ENCODE data around the gene STYXL2. TPM values are rescaled to one million over a fixed set of nuclear protein-coding genes. Genes with fewer than 3 reads are reported as not detected.

STYXL2 gene
- total RNA-seq, 1 experiment from 2014 or later, result not detected

GRCh38 chr1:167127661-167128060, 33.8 kb downstream of the STYXL2 start:
- CTCF ChIA-PET, result interaction anchor here (0.6 kb wide), 1 partner anchor 36 kb away, joined by 3 read pairs; no protein-coding TSS in a partner anchor
- BruUV-seq (replicated peaks), result no TSS peak
- no peak for DNase-seq (ENCODE audit: low read depth, low spot score)
- Histone ChIP-seq H3K9me3 (ENCODE audit: control insufficient read depth, insufficient read depth, low read depth, low read length) (no peaks in the 10 kb centered on the region), H3K36me3 (ENCODE audit: control insufficient read depth, insufficient read depth, low read length) (no peaks in the 10 kb centered on the region), H3K4me1 (ENCODE audit: control insufficient read depth, insufficient read depth, low read length) (no peaks in the 10 kb centered on the region), H3K27me3 (ENCODE audit: control insufficient read depth, insufficient read depth, low read length) (peaks cover 24% of the 10 kb centered on the region), H3K27ac (ENCODE audit: low read length) (no peak overlapping the region), H3K4me3 (ENCODE audit: low read depth in 2 of 2, low read length in 2 of 2) (no peak overlapping the region)
- no peak for ATAC-seq
- TF ChIP-seq POLR2AphosphoS5 (IDR thresholded peaks at IDR 0.05; ENCODE audit: low read depth, low read length), result no peak
- no peak for TF ChIP-seq SIN3A (IDR thresholded peaks at IDR 0.05; ENCODE audit: borderline replicate concordance, insufficient read depth, low read depth, low read length)
- TF ChIP-seq CTCF (IDR thresholded peaks at IDR 0.05), result no peak
- TF ChIP-seq TCF7L2 (IDR thresholded peaks at IDR 0.05; ENCODE audit: low read depth, low read length), result no peak
- TF ChIP-seq REST (IDR thresholded peaks at IDR 0.05; ENCODE audit: insufficient read depth in 1 of 2, low read depth in 2 of 2, low read length in 1 of 2), result no peak
- in situ Hi-C loops (cut with HindIII; ENCODE audit: low pct_unique_long_range_greater_than_20kb, low sequenced_read_pairs), result no loop called here
- POLR2A ChIA-PET, result no interaction called here
- intact Hi-C loops (cut with micrococcal nuclease; ENCODE audit: unreplicated experiment), result loop anchor here (2.0 kb wide), 1 partner anchor 61 kb away; no protein-coding TSS in a partner anchor

GRCh38 chr1:167128261-167129227, 34.7 kb downstream of the STYXL2 start:
- Histone ChIP-seq H3K27me3 (ENCODE audit: control insufficient read depth, insufficient read depth, low read length) (peaks cover 28% of the 10 kb centered on the region), H3K4me3 (ENCODE audit: low read depth in 2 of 2, low read length in 2 of 2) (no peak overlapping the region), H3K9me3 (ENCODE audit: control insufficient read depth, insufficient read depth, low read depth, low read length) (no peaks in the 10 kb centered on the region), H3K27ac (ENCODE audit: low read length) (no peak overlapping the region), H3K4me1 (ENCODE audit: control insufficient read depth, insufficient read depth, low read length) (no peaks in the 10 kb centered on the region), H3K36me3 (ENCODE audit: control insufficient read depth, insufficient read depth, low read length) (no peaks in the 10 kb centered on the region)
- DNase-seq (ENCODE audit: low read depth, low spot score), result no peak
- intact Hi-C loops (cut with micrococcal nuclease; ENCODE audit: unreplicated experiment), result loop anchor here (2.0 kb wide), 1 partner anchor 62 kb away; no protein-coding TSS in a partner anchor
- 0 out of 2 replicates have a peak, but pooled peaks have one; percentile 48 for ATAC-seq
- BruUV-seq (replicated peaks), result no TSS peak
- CTCF ChIA-PET, result interaction anchor here (0.6 kb wide), 1 partner anchor 37 kb away, joined by 3 read pairs; no protein-coding TSS in a partner anchor
- POLR2A ChIA-PET, result no interaction called here
- in situ Hi-C loops (cut with HindIII; ENCODE audit: low pct_unique_long_range_greater_than_20kb, low sequenced_read_pairs), result no loop called here
- TF ChIP-seq REST (IDR thresholded peaks at IDR 0.05; ENCODE audit: insufficient read depth in 1 of 2, low read depth in 2 of 2, low read length in 1 of 2), result no peak
- no peak for TF ChIP-seq POLR2AphosphoS5 (IDR thresholded peaks at IDR 0.05; ENCODE audit: low read depth, low read length)
- TF ChIP-seq TCF7L2 (IDR thresholded peaks at IDR 0.05; ENCODE audit: low read depth, low read length), result no peak
- TF ChIP-seq SIN3A (IDR thresholded peaks at IDR 0.05; ENCODE audit: borderline replicate concordance, insufficient read depth, low read depth, low read length), result no peak
- TF ChIP-seq CTCF (IDR thresholded peaks at IDR 0.05), result 0 out of 2 replicates have a peak, but pooled peaks have one; percentile 18

All from Panc1 (cell line).